AG08395 (cell line): ENCODE measurements around the gene NPEPPS.
"Not testable (repeated sequence)": the region's sequence is repeated elsewhere in the genome, so short reads cannot be mapped to it uniquely, and the experiment has no call there.

Experiments used
- DNase-seq: peaks from one replicate; pipeline ENCODE4 v3.0.0; 2012; ENCODE audit warnings: mixed read lengths, low spot score

The NPEPPS gene, protein sequence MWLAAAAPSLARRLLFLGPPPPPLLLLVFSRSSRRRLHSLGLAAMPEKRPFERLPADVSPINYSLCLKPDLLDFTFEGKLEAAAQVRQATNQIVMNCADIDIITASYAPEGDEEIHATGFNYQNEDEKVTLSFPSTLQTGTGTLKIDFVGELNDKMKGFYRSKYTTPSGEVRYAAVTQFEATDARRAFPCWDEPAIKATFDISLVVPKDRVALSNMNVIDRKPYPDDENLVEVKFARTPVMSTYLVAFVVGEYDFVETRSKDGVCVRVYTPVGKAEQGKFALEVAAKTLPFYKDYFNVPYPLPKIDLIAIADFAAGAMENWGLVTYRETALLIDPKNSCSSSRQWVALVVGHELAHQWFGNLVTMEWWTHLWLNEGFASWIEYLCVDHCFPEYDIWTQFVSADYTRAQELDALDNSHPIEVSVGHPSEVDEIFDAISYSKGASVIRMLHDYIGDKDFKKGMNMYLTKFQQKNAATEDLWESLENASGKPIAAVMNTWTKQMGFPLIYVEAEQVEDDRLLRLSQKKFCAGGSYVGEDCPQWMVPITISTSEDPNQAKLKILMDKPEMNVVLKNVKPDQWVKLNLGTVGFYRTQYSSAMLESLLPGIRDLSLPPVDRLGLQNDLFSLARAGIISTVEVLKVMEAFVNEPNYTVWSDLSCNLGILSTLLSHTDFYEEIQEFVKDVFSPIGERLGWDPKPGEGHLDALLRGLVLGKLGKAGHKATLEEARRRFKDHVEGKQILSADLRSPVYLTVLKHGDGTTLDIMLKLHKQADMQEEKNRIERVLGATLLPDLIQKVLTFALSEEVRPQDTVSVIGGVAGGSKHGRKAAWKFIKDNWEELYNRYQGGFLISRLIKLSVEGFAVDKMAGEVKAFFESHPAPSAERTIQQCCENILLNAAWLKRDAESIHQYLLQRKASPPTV

DNA sequence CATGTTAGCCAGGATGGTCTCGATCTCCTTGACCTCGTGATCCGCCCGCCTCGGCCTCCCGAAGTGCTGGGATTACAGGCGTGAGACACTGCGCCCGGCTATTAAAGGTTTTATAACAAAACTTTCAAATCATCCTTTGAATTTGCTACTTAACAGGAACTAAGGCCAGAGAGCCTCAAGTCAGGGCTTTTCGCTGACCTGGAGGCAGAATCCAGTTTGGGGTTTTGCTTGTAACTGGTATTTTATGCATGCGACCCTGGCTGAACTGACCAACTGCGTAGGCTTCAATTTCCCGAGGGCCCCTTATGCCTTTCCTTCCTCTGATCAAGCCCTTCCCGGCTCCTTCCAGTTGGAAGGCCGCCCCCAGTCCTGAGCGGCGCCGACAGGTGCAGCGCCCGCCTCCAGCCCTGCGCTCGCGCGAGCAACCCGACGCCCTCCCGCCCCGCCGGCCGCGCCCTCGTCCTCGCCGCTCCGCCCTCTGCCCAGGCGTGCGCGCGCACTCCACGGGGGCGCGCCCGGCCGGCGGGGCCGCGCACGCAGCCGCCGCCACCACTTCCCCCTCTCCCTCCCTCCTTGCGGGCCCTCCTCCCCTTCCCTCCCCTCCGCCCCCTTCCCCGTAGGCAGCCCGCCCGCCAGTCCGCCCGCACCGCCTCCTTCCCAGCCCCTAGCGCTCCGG, at the start of gene NPEPPS:
TSS of gene NPEPPS (plus strand) at position 552 of the 676 bp plus-strand sequence. CDS start 193 bp downstream, outside the sequence.
- peak; percentile 82 for DNase-seq

DNA sequence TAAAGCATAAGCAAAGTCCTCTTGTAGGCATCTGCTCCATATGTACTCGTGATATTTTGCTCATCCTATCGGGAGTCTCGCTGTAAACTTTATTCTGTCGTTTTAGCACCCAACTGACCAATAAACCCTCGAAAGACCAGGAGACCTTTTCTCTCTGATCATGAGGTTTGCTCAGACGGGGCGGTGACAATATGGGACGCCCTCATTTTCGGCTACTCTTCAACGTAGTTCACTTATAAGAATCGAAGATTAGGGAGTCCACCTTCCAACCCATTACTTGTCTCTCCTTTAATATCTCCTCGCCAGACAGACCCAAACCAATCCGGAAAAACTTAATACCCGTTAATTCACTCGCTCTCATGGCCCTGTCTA, 39.1 kb upstream of the NPEPPS start:
- not testable (repeated sequence) for DNase-seq

DNA sequence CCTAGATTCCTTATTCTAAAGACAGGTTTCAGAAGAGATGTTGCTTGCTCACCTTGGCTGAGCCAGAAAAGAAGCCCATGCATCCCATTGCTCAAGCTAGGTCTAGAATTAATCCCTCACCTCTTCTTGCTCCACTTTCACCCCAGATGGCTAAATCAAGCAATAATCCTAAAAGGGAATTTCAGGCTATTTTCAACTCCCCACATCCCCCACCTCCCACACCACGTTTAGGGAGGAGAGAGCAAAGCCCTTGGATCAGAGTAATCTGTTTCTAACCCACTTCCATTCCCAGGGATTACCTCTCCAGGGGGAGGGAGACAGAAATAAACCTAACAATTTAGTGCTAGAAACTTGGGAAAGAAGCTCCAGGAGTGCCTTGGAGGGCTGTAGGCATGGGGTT, 31.8 kb upstream of the NPEPPS start:
- DNase-seq, result not testable (repeated sequence)

DNA sequence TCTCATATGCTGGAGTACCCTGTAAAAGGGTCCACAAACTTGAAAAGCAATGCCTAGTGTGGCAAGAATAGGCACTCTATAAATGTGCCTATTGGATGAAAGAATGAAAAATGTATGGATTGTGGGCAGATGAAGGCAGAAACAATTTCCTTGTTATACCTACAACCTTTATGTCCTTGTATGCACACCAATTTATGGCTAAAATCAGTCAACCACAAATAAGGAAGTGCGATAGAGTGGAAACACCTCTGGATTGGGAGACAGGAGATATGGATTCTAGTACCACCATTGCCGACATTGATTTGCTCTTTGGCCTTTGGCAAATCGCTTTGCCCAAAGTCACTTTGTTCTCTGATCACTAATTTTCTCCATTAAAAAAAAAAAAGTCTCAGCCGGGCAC, 31.4 kb upstream of the NPEPPS start:
- DNase-seq, result not testable (repeated sequence)

DNA sequence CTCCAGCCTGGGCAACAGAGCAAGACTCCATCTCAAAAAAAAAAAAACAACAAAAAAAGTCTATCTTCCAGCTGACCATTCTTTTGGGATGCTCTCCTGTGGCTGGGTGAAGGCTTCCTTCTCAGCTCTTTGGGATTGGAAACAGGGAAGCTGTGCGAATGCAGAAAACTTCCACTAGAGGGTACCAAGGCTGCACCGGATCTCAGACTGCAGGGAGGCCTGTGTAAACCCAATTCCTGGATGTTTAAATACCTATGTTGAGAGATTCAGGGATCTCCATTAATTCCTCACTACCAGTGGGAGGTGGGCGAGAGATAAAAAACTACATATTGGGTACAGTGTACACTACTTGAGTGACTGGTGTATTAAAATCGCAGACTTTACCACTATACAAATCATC, 30.3 kb upstream of the NPEPPS start:
- not testable (repeated sequence) for DNase-seq

DNA sequence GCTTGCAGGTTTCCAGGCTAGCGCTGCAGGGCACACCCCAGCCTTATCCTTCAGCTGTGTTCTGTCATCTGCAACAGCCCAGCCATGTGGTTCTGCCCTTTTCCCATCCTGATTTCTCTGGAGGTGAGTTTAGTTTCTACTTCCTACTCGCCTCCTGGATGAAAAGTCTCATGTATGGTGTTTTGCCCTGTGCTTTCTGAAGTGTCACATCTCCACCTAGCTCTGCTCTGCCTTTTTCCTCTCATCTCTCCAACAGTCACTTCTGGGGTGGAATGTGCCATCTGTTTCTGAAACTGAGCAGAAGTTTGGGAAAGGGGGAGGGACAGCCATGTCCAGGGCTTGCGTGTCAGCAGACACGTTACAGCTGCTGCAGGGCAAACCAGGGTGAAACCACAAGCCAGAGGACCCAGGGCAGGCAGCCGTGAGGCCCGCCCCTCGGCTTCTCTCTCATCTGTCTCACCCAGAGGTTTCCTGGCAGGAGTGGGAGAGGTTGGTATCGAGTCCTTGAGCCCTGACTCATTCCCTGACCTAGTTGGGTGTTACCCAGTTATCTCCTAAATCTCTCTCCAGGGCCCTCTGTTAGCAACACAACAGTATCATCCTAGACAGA, 28.7 kb upstream of the NPEPPS start:
- DNase-seq, result not testable (repeated sequence)

DNA sequence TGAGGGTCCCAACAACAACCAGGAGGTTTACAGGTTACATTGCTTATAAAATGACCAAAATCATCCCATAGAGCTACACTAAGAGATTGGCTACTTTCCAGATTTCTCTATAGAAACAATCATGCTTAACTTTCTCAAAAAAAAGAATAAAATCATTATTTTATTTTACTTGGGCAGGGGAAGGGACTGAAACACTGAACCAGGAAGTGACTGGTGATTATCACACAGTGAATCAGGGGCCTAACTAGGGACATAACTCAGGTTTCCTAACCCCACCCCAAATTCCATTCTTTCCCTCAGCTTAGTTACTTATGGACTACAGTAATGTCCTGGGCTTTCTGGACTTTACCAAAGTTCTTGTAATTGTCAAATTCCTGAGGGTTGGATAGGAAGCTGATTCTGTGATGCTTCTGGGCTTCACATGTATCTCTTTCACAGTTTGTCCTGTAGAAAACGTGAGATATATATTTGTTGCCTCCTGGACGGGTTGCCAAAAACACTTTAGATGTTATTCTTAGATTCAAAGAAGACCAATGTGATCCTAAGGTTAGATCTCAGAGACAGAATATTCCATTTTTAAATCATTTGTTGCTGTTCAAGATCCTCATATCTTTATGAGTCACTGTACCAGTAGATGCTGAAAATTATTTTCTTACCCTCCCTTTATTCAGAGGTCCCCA, 28.0 kb upstream of the NPEPPS start:
- DNase-seq, result not testable (repeated sequence)

DNA sequence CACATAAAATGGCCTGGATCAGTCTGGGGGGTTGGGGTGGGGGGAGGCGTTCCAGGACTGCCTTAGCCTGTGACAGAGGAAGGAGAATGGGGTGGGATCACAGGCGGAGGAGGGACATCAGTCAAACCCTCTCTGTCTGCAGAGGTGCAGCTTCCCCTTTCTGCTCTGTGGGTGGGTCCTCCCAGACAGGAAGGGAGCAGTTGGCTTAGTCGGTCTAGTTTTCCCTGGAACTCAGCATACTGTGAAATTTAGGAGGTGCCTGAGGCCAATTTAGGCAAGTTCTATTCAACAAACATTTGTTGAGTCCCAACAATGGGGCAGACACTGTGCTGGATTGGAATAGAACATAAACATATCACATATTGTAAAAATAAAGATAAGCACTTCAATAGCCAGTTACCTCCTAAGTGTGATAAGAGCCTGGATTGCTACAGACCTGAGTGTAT, 19.2 kb upstream of the NPEPPS start:
- DNase-seq, result not testable (repeated sequence)

DNA sequence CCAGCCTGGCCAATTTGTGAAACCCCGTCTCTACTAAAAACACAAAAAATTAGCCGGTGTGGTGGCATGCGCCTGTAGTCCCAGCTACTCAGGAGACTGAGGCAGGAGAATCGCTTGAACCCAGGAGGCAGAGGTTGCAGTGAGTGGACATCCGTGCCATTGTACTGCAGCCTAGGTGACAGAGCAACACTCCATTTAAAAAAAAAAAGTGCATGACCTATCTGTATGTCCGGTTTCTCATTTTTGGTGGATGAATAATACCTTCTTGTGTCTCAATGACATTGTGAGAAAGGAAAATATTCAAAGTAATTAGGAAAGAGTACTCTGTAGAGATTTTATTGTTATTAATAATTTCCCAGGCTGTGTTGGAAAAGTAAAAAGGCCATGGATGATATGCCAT, 17.6 kb upstream of the NPEPPS start:
- DNase-seq, result not testable (repeated sequence)

DNA sequence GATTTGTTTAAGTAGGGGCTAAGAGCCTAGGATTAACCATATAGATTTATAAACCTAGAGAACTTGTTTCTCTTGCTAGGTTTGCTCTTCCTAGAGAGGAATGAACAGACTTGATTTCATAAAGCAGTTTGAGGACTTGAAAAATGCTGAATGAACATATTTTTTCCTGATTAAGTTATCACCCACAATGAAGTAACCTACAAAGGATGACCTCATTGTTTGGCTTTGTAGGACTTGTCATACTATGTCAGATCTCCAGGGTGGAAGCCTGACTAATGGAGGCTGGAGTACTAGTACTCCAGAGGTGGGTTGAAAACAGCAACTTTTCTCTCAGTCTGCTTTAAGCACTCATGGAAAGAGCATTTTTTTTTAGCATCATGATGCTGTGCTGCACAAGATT, 12.0 kb upstream of the NPEPPS start:
- not testable (repeated sequence) for DNase-seq

DNA sequence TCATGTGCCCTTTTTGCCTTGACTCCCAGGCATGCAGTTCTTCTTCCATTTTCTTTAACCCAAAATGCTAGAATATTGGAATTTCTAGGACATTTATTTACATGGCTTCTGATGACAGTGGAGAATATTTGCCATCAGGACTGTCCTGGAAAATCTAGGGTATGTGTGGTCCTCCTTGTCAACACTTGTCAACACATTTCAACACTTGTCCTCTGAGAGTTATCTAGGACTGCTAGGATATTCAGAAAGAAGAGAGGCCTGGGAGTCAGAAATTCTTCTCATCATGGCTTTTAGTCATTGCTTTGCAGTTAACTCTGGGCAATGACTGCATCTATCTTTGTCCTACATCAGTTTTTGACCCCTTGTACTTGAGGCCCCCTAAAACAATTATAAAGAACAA, 11.5 kb upstream of the NPEPPS start:
- DNase-seq, result not testable (repeated sequence)

DNA sequence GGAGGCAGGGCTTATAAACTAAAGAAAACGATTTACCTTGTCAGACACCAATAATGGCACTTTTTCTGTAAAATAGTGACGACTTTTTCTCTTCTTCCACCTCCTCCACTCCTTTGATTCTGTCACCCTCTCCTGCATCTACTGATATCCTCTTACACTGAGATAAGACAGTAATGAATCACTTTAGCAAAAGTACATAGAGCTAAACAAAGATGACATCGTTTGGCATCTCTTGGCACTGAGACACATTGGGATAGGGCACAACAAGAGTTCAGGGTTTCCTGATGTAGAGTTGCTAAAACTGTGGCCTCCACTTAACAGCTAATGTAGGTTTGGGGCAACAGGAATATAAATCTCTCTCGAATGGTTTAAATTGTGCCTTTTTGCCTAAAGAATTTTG, 10.6 kb upstream of the NPEPPS start:
- DNase-seq, result not testable (repeated sequence)

DNA sequence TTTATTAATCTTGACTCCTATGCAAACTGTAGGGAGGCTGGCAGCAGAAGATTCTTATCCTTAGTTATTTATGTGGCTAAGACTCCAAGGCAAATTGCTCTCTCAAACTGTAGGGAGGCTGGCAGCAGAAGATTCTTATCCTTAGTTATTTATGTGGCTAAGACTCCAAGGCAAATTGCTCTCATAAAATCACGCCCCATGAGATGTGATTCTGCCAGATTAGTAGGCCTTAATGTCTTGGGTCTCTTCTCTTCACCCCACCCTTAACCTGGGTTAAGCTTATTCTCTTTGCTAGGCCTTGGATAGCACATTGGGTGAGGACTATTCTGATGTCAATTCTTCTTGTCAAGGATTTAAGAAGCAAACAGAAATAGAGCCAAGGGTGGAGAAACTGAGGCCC, 9.5 kb upstream of the NPEPPS start:
- DNase-seq, result not testable (repeated sequence)

DNA sequence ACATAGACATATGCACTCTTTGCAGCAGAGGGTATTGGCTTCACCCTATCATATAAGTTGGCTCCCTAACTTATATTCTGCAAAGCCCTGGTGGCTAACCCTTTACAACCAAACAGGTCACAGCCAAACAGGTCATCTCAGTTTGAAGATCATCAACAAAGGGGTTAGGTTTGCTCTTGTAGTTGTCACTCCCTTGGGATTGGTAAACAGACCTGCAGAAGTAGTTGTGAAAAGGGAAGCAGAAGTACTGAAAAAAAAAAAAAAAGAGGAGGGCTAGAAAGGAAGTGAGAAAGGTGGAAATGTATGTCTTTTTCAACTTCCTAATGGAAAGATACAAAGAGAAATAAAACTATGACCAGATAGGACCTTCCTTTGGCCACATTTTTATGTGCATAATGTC, 8.6 kb upstream of the NPEPPS start:
- DNase-seq, result not testable (repeated sequence)

DNA sequence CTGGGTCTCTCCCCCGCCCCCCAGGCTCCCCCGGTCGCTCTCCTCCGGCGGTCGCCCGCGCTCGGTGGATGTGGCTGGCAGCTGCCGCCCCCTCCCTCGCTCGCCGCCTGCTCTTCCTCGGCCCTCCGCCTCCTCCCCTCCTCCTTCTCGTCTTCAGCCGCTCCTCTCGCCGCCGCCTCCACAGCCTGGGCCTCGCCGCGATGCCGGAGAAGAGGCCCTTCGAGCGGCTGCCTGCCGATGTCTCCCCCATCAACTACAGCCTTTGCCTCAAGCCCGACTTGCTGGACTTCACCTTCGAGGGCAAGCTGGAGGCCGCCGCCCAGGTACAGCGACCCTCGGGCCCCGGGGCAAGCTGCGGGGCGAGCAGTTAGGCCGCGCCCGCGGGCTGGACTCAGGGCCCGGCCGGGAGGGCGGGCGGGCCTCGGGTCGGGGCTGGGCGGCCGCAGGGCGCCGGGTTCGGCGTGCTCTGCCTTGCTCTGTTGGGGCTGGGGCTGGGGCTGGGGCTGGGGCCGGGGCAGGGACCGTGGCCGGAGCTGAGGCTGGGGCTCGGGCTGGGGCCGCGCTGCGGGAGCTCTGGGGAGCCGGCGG, 419 bp downstream of the NPEPPS start:
- DNase-seq, result not testable (repeated sequence)

DNA sequence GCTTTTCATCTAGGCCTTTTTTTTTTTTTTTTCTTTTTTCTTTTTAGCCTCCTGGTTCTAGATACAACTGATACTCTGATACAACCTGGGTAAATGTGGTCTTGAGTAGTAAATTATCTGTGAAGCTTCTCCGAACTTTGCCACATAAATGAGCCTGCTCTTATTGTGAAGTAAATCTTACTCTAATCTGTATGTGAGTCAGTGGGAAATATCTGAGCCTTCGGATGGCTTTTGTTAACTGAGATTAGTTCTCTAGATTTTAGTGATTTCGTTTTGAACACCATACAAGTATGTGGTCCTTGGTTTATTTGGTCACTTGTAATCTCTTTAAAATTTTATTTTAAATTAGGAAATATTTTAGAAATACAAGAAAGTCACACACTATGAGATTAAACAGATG, 8.2 kb downstream of the NPEPPS start:
- DNase-seq, result peak; percentile 1

DNA sequence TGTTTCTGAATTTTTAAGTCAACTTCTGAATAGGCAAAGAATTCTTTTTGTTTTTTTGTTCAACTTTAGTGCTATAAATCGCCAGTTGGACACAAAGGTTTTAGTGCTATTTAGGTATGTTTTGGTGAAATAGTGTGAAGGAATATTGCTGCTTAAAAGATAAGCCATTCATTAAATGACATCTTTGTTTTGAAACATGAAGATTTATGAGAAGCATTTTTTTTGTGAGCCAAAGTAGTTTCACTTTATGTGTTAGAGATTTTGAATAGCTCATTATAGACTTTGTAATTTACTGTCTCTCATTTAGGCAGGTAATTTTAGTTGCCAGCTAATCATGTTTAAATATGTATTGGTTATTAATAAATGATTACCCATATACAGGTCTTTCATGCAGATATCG, 10.8 kb downstream of the NPEPPS start:
- not testable (repeated sequence) for DNase-seq

DNA sequence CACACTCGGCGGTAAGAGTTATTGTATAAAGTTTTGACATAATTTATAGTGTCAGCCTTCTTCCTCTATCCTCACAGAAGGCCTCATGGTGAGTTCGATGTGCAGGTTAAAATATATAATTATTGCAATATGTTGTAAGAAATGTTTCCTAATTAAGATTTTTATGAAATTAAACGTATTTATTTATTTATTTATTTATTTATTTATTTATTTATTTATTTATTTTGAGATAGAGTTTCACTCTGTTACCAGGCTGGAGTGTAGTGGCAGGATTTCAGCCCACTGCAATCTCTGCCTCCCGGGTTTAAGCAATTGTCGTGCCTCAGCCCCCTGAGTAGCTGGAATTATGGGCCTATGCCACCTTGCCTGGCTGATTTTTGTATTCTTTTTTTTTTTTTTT, 13.4 kb downstream of the NPEPPS start:
- not testable (repeated sequence) for DNase-seq

DNA sequence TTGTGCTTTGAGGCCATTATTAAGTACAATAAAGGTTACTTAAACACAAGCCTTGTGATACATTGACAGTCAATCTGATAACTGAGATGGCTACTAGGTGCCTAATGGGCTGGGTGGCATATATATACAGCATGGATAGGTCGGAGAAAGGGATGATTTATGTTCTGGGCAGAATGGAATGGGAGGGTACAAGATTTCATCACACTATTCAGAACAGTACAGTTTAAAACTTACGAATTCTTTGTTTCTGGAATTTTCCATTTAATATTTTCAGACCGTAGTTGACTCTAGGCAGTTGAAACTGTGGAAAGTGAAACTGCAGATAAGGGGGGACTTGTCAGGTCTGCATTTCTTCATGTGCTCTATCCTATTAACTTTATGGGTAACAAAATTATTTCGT, 23.8 kb downstream of the NPEPPS start:
- not testable (repeated sequence) for DNase-seq

DNA sequence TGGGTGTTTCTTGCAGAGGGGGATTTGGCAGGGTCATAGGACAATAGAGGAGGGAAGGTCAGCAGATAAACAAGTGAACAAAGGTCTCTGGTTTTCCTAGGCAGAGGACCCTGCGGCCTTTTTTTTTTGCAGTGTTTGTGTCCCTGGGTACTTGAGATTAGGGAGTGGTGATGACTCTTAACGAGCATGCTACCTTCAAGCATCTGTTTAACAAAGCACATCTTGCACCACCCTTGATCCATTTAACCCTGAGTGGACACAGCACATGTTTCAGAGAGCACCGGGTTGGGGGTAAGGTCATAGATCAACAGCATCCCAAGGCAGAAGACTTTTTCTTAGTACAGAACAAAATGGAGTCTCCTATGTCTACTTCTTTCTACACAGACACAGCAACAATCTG, 25.2 kb downstream of the NPEPPS start:
- DNase-seq, result not testable (repeated sequence)
